HCT116 (cell line): ENCODE measurements around the gene CARD9. TPM values are rescaled to one million over a fixed set of nuclear protein-coding genes. Genes with fewer than 3 reads are reported as not detected.

ENCODE experiments used
- ATAC-seq: fragments of 200-7000 bp; cut with Tn5 transposase; 2 replicates; pipeline ENCODE4 v1.9.1; 2020; ENCODE audit warnings: mild to moderate bottlenecking, moderate library complexity
- BruUV-seq: library from RNA; stranded (reverse); fragments of 400-500 nt; replicated peaks from 2 replicates; lab custom pipeline; 2021; lab: Mats Ljungman, UMichigan
- CTCF ChIA-PET: fragments of 300-600 bp; sonication (Branson Sonifier 250); formaldehyde crosslinking; loops from one replicate; lab custom pipeline; 2021; ENCODE audit warnings: antibody characterized with exemption; lab: Charles Lee
- POLR2A ChIA-PET: fragments of 300-600, 350-600 bp; sonication (Branson Sonifier 250); formaldehyde crosslinking; loops from one replicate; lab custom pipeline; 2021; ENCODE audit warnings: antibody characterized with exemption; lab: Charles Lee
- RAD21 ChIA-PET, 2 experiments: fragments of 300-600 bp; sonication (Branson Sonifier 250); formaldehyde crosslinking; loops; one replicate each; lab custom pipeline; 2023; ENCODE audit warnings: low total read pairs in 2 of 2; ENCODE audit not compliant: uncharacterized antibody in 2 of 2, unreplicated experiment in 2 of 2, low non-redundant PET in 1 of 2; lab: Charles Lee
- DNase-seq: peaks from one replicate; pipeline ENCODE4 v3.0.0-alpha.2; 2010; ENCODE audit warnings: low read depth, low spot score
- H2AFZ ChIP-seq: fragments of 200-600 bp; shearing (Covaris generic), sonication (generic); 2 replicates; pipeline ENCODE4 v1.6.1; 2017; ENCODE audit warnings: low read depth, mixed run types, mixed read lengths, antibody characterized with exemption, low read length; ENCODE audit not compliant: poor library complexity, severe bottlenecking
- H3K27ac ChIP-seq: 2 replicates; pipeline ENCODE4 v1.5.1; 2012; ENCODE audit warnings: low read depth, low read length
- H3K27me3 ChIP-seq: fragments of 200-600 bp; sonication (generic); 2 replicates; pipeline ENCODE4 v1.6.1; 2016; ENCODE audit warnings: mixed run types, low read length, mixed read lengths; ENCODE audit not compliant: insufficient read depth
- H3K36me3 ChIP-seq, 2 experiments: fragments of 200-500 bp in 1 of 2; fragments of 200-600 bp in 1 of 2; sonication (Bioruptor generic) in 1 of 2; sonication (generic) in 1 of 2; 2 replicates each; pipeline versions ENCODE4 v1.5.1 to v1.6.1; 2014 to 2016; ENCODE audit warnings: low read length in 2 of 2, inconsistent platforms in 1 of 2, mixed read lengths in 1 of 2, mixed run types in 1 of 2; ENCODE audit not compliant: insufficient read depth in 2 of 2, control insufficient read depth in 1 of 2
- H3K4me1 ChIP-seq, 2 experiments: fragments of 200-600 bp in 1 of 2; sonication (generic) in 1 of 2; 2 replicates each; pipeline versions ENCODE4 v1.5.1 to v1.6.1; 2012 to 2017; ENCODE audit warnings: low read length in 2 of 2, inconsistent platforms in 1 of 2, mild to moderate bottlenecking in 1 of 2, mixed read lengths in 1 of 2, mixed run types in 1 of 2, moderate library complexity in 1 of 2; ENCODE audit not compliant: insufficient read depth in 2 of 2, control insufficient read depth in 1 of 2
- H3K4me2 ChIP-seq: fragments of 200-600 bp; sonication (generic); 2 replicates; pipeline ENCODE4 v1.6.1; 2017; ENCODE audit warnings: mixed run types, low read length, mixed read lengths
- H3K4me3 ChIP-seq, 2 experiments: fragments of 200-600 bp in 1 of 2; sonication (generic) in 1 of 2; replicated peaks in 1 of 2; 2 replicates each; pipeline ENCODE4 v1.5.1; 2011 to 2016; ENCODE audit warnings: low read length in 2 of 2, control low read depth in 1 of 2, low read depth in 1 of 2, mild to moderate bottlenecking in 1 of 2, mixed read lengths in 1 of 2, mixed run types in 1 of 2
- H3K79me2 ChIP-seq: fragments of 200-600 bp; sonication (generic); 2 replicates; pipeline ENCODE4 v1.6.1; 2017; ENCODE audit warnings: mild to moderate bottlenecking, mixed run types, low read length, moderate library complexity, mixed read lengths; ENCODE audit not compliant: insufficient read depth
- H3K9ac ChIP-seq: fragments of 200-600 bp; sonication (generic); 2 replicates; pipeline ENCODE4 v1.6.1; 2016; ENCODE audit warnings: low read length, mixed read lengths
- H3K9me2 ChIP-seq: fragments of 200-600 bp; sonication (generic), shearing (Covaris generic); 2 replicates; pipeline ENCODE4 v1.6.1; 2017; ENCODE audit warnings: mixed run types, mild to moderate bottlenecking, moderate library complexity; ENCODE audit not compliant: insufficient read depth
- H3K9me3 ChIP-seq, 2 experiments: fragments of 200-500 bp in 1 of 2; fragments of 200-600 bp in 1 of 2; sonication (Bioruptor generic) in 1 of 2; sonication (generic) in 1 of 2; 2 replicates each; pipeline ENCODE4 v1.6.1; 2014 to 2017; ENCODE audit warnings: low read length in 2 of 2, mixed read lengths in 2 of 2, inconsistent platforms in 1 of 2, low read depth in 1 of 2, mild to moderate bottlenecking in 1 of 2, mixed run types in 1 of 2, moderate library complexity in 1 of 2; ENCODE audit not compliant: control insufficient read depth in 1 of 2, insufficient read depth in 1 of 2
- H4K20me1 ChIP-seq: fragments of 200-600 bp; sonication (generic), shearing (Covaris generic); 2 replicates; pipeline ENCODE4 v1.6.1; 2017; ENCODE audit warnings: mixed run types, mild to moderate bottlenecking, moderate library complexity; ENCODE audit not compliant: insufficient read depth
- ATF3 ChIP-seq: IDR thresholded peaks from 2 replicates; pipeline ENCODE4 v1.6.1; 2012
- CEBPB ChIP-seq: IDR thresholded peaks from 2 replicates; pipeline ENCODE4 v1.6.1; 2012; ENCODE audit warnings: low read depth
- ELF1 ChIP-seq: IDR thresholded peaks from 2 replicates; pipeline ENCODE4 v1.6.1; 2012; ENCODE audit warnings: low read depth, borderline replicate concordance
- EZH2 ChIP-seq: fragments of 200-600 bp; sonication (generic); IDR thresholded peaks from 2 replicates; pipeline ENCODE4 v1.6.1; 2017; ENCODE audit warnings: antibody characterized with exemption, mixed run types
- EZH2phosphoT487 ChIP-seq: fragments of 200-600 bp; IDR thresholded peaks from 2 replicates; pipeline ENCODE4 v1.6.1; 2018; ENCODE audit warnings: antibody characterized with exemption, borderline replicate concordance
- JUND ChIP-seq: IDR thresholded peaks from 2 replicates; pipeline ENCODE4 v1.6.1; 2012
- MAX ChIP-seq: IDR thresholded peaks from 2 replicates; pipeline ENCODE4 v1.6.1; 2012
- POLR2AphosphoS5 ChIP-seq: IDR thresholded peaks from 2 replicates; pipeline ENCODE4 v1.6.1; 2011; ENCODE audit warnings: mild to moderate bottlenecking, low read depth, low read length, moderate library complexity
- RAD21 ChIP-seq: IDR thresholded peaks from 2 replicates; pipeline ENCODE4 v1.6.1; 2012; ENCODE audit warnings: low read depth, mild to moderate bottlenecking
- SIN3A ChIP-seq: IDR thresholded peaks from 2 replicates; pipeline ENCODE4 v1.6.1; 2012; ENCODE audit warnings: low read depth
- YY1 ChIP-seq: IDR thresholded peaks from 2 replicates; pipeline ENCODE4 v1.6.1; 2011; ENCODE audit warnings: low read length, low read depth, moderate library complexity, mild to moderate bottlenecking; ENCODE audit not compliant: insufficient replicate concordance; ENCODE audit errors: extremely low read depth
- ZBTB33 ChIP-seq: IDR thresholded peaks from 2 replicates; pipeline ENCODE4 v1.6.1; 2011; ENCODE audit warnings: mild to moderate bottlenecking, low read length, moderate library complexity; ENCODE audit not compliant: insufficient replicate concordance; ENCODE audit errors: extremely low read depth
- ZFX ChIP-seq: fragments of 450-650 bp; IDR thresholded peaks from 2 replicates; pipeline ENCODE4 v1.6.1; 2017
- intact Hi-C: fragments of 100-400 bp; cut with micrococcal nuclease; formaldehyde crosslinking; loops from 2 replicates; pipeline ENCODE4 v1.10.0; 2022
- total RNA-seq: library from RNA; stranded (reverse); gene quantifications from one replicate; pipeline ENCODE4 v1.2.1, GENCODE V29; 2021; ENCODE audit not compliant: unreplicated experiment

The CARD9 gene
- total RNA-seq, 1 experiment from 2014 or later, result 1.2 TPM

- RAD21 ChIA-PET, result interaction anchor here (0.6 to 1.3 kb wide), 3 partner anchors 17 to 40 kb away, joined by 6 to 9 read pairs (median 6); no protein-coding TSS in a partner anchor
Observed at GRCh38 chr9:136362450-136362784, 11.1 kb downstream of the CARD9 start.

GRCh38 chr9:136361754-136362449 is 11.6 kb downstream of the CARD9 start:
- no peak for ATAC-seq
- intact Hi-C loops, result no loop called here
- no peak for TF ChIP-seq ZBTB33
- TF ChIP-seq SIN3A, result no peak
- TF ChIP-seq ATF3, result no peak
- TF ChIP-seq CEBPB, result no peak
- no peak for TF ChIP-seq JUND
- TF ChIP-seq POLR2AphosphoS5, result no peak
- no peak for TF ChIP-seq EZH2phosphoT487
- TF ChIP-seq EZH2, result no peak
- TF ChIP-seq ZFX, result no peak
- Histone ChIP-seq H3K4me2 (peak overlapping the region; percentile 88), H3K9ac (no peak overlapping the region), H4K20me1 (no peaks in the 10 kb centered on the region), H3K27me3 (no peaks in the 10 kb centered on the region), H3K36me3 (no peaks in the 10 kb centered on the region), H3K4me3 (no peak overlapping the region), H3K27ac (peak overlapping the region; percentile 58; the same call in 1 of the 2 replicates), H2AFZ (no peak overlapping the region), H3K9me2 (no peaks in the 10 kb centered on the region), H3K4me1 (peaks cover 10 to 16% of the 10 kb centered on the region in 2 experiments), H3K79me2 (no peaks in the 10 kb centered on the region), H3K9me3 (no peaks in the 10 kb centered on the region)
- ChIA-PET RAD21 (no interaction called here), CTCF (interaction anchor here (2.4 kb wide), 1 partner anchor 39 kb away, joined by 8 read pairs; no protein-coding TSS in a partner anchor), POLR2A (interaction anchor here (0.6 to 1.7 kb wide), 2 partner anchors 16 to 34 kb away, joined by 3 to 8 read pairs; partner anchors contain the start of gene GPSM1)
- DNase-seq, result no peak
- BruUV-seq, result no TSS peak

More at GRCh38 chr9:136362450-136362784, 11.1 kb downstream of the CARD9 start:
- Histone ChIP-seq H3K79me2 (no peaks in the 10 kb centered on the region), H3K9me2 (no peaks in the 10 kb centered on the region), H2AFZ (no peak overlapping the region), H3K9me3 (no peaks in the 10 kb centered on the region), H3K27me3 (no peaks in the 10 kb centered on the region), H3K27ac (peak overlapping the region; percentile 58), H4K20me1 (no peaks in the 10 kb centered on the region)
- ATAC-seq, result no peak
- BruUV-seq, result no TSS peak
- intact Hi-C loops, result no loop called here
- no peak for DNase-seq
- TF ChIP-seq RAD21, result no peak
- TF ChIP-seq CEBPB, result no peak
- no peak for TF ChIP-seq YY1
- TF ChIP-seq ELF1, result no peak
- no peak for TF ChIP-seq SIN3A
- no peak for TF ChIP-seq MAX
- TF ChIP-seq ZFX, result no peak
- TF ChIP-seq, all 23 proteins: peak for 0
- H3K4me2 ChIP-seq, result peak overlapping the region; percentile 88
- no peaks in the 10 kb centered on the region for H3K36me3 ChIP-seq
- H3K4me1 ChIP-seq, result peaks cover 10 to 16% of the 10 kb centered on the region in 2 experiments
- CTCF ChIA-PET, result interaction anchor here (0.6 to 2.4 kb wide), 16 partner anchors 9 to 331 kb away, joined by 3 to 15 read pairs (median 3); partner anchors contain the start of genes ENTR1 and PMPCA
- peak overlapping the region; percentile 91 for H3K9ac ChIP-seq
- POLR2A ChIA-PET, result interaction anchor here (0.6 to 1.7 kb wide), 4 partner anchors 8 to 39 kb away, joined by 3 to 8 read pairs (median 4); partner anchors contain the start of gene GPSM1
- peak overlapping the region; percentile 65 to 81 for H3K4me3 ChIP-seq
